Ectodermal cell (in vitro differentiated cells): ENCODE data around the gene NPSR1.

ENCODE experiments used
- H3K27ac ChIP-seq: 2 replicates; pipeline ENCODE4 v1.7.0; 2013; ENCODE audit warnings: mild to moderate bottlenecking, low read depth, low read length; ENCODE audit not compliant: insufficient read depth, poor library complexity, severe bottlenecking
- H3K27me3 ChIP-seq: 2 replicates; pipeline ENCODE4 v1.7.0; 2013; ENCODE audit warnings: mild to moderate bottlenecking, low read length; ENCODE audit not compliant: insufficient read depth, control insufficient read depth, poor library complexity, severe bottlenecking
- H3K36me3 ChIP-seq: one replicate; pipeline ENCODE4 v1.7.0; 2013; ENCODE audit warnings: low read length; ENCODE audit not compliant: control insufficient read depth, insufficient read depth
- H3K4me1 ChIP-seq: one replicate; pipeline ENCODE4 v1.7.0; 2013; ENCODE audit warnings: low read length; ENCODE audit not compliant: control insufficient read depth, insufficient read depth
- H3K4me3 ChIP-seq: 2 replicates; pipeline ENCODE4 v1.7.0; 2013; ENCODE audit warnings: low read depth, low read length, control low read depth; ENCODE audit not compliant: insufficient read depth
- H3K9me3 ChIP-seq: 2 replicates; pipeline ENCODE4 v1.7.0; 2013; ENCODE audit warnings: mild to moderate bottlenecking, low read length, moderate library complexity; ENCODE audit not compliant: control insufficient read depth
- WGBS, 2 experiments: methylation state at CpG; one replicate each; pipeline ENCODE4 v1.1.7; 2013; ENCODE audit warnings: missing lambda C conversion rate in 2 of 2; 5-methylcytosine and 5-hydroxymethylcytosine counted together

NPSR1 gene

GRCh38 chr7:34840176-34840785, 182.3 kb downstream of the NPSR1 start:
- WGBS, 2 experiments, result 92% methylated on average over 5 of the region's 5 CpGs
- Histone ChIP-seq H3K27me3 (no peaks in the 10 kb centered on the region), H3K36me3 (no peaks in the 10 kb centered on the region), H3K9me3 (no peaks in the 10 kb centered on the region), H3K4me3 (no peak overlapping the region), H3K27ac (no peak overlapping the region), H3K4me1 (peaks cover 22% of the 10 kb centered on the region)

DNA sequence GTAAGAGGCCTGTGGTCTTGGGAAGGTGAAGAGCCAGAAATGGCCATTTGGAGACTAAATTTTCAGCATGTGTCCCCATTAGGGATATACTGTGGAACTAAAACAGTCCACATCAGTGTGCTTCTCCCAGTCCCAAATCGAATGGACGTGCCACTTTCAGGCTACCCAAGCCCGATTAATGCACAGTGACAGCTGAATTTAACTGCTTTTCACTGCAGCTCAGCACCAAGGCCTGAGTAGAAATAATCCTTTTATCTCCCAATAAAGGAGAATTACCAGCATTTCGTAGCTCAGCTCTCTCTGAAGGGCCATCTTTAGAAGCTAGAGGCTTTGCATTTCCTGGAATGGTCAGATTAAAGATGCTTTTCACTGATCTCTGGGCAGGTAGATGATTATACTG, 183.3 kb downstream of the NPSR1 start:
- Histone ChIP-seq H3K4me3 (no peak overlapping the region), H3K4me1 (peaks cover 30% of the 10 kb centered on the region), H3K27me3 (no peaks in the 10 kb centered on the region), H3K36me3 (no peaks in the 10 kb centered on the region), H3K27ac (peak overlapping the region; percentile 73), H3K9me3 (no peaks in the 10 kb centered on the region)
- WGBS, 2 experiments, result 66 to 71% methylated on average over 4 of the region's 4 CpGs

- no peak overlapping the region for H3K4me3 ChIP-seq
- no peak overlapping the region for H3K27ac ChIP-seq
- WGBS, 2 experiments, result 92 to 98% methylated on average over 6 of the region's 6 CpGs
- H3K4me1 ChIP-seq, result peaks cover 30% of the 10 kb centered on the region
- H3K27me3 ChIP-seq, result no peaks in the 10 kb centered on the region
- no peaks in the 10 kb centered on the region for H3K36me3 ChIP-seq
- no peaks in the 10 kb centered on the region for H3K9me3 ChIP-seq
These were observed 184.8 kb downstream of the NPSR1 start for GRCh38 chr7:34842782-34843181.

- Histone ChIP-seq H3K27ac (no peak overlapping the region), H3K4me3 (no peak overlapping the region), H3K36me3 (no peaks in the 10 kb centered on the region), H3K9me3 (no peaks in the 10 kb centered on the region), H3K27me3 (no peaks in the 10 kb centered on the region), H3K4me1 (peaks cover 30% of the 10 kb centered on the region)
- WGBS, 2 experiments, result 88 to 100% methylated on average over 1 of the region's 1 CpG
These were observed 186.4 kb downstream of the NPSR1 start for GRCh38 chr7:34844406-34844805.

DNA sequence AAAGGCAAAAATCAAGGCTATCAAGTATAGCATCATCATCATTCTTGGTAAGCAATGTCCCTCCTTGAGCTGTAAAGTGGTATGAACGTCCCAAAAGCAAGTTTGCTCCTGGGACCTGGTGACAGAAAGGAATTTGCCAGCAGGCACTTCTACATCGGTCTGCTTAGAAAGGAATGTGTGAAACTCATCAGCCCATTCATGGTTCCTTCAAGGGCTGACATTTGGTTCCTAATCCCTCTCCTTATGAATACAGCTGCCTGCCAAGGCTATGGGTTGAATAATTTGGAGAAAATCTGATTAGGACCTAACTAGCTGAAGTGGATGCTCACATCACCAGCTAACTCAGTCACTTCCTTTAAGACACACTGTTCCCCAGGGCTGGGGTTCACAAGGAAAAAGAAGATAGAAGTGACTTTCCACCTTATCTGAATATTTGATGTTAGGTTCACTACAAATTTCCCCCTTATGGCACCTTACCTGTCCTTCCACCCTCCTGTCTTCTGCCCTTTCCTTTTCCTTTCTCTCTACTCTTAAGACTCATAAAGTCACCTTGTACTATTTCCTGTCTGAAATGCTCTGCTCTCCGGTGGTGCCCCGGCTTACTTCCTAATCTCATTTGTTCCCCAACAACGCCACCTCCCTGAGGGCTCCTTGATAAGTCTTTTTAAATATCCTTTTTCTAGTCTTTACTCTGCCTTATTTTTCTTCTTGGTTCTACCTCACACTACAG, 187.1 kb downstream of the NPSR1 start:
- Histone ChIP-seq H3K27me3 (no peaks in the 10 kb centered on the region), H3K9me3 (no peaks in the 10 kb centered on the region), H3K4me1 (peaks cover 30% of the 10 kb centered on the region), H3K4me3 (no peak overlapping the region), H3K27ac (no peak overlapping the region), H3K36me3 (no peaks in the 10 kb centered on the region)
- WGBS, 2 experiments, result 60 to 63% methylated on average over 5 of the region's 5 CpGs

DNA sequence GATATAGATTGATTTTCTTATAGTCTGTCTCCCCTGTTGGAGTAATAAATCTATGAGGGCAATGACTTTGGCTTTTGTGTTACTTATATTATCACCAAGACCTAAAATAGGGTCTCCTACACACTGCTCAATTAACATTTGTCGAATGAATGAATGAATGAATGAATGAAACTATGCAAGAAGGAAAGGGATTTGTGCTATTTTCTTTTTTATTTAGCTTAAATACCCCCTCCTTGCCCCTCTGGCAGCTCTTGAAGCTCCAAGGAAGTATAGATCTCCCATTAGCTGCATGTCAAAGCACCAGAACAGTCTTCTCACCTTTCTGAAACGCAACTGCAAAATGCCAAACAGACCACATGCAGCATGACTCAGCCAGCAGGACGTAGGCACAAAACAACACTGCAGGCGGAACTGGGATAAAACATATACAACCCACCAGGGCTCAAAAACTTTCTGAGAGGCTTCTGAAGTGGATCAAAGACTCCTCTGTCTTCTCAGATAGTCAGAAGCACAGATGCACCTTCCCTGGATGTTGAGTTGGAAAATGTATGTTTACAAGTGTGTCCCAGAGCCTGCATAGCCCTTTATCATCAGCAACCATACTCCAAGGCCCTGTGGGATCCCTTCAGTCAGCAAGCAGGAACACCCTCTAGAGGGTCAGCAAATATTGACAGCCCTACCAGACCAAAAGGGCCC, 187.8 kb downstream of the NPSR1 start:
- H3K36me3 ChIP-seq, result no peaks in the 10 kb centered on the region
- H3K27ac ChIP-seq, result no peak overlapping the region
- peaks cover 24% of the 10 kb centered on the region for H3K4me1 ChIP-seq
- 73 to 74% methylated on average over 3 of the region's 4 CpGs for WGBS, 2 experiments
- H3K9me3 ChIP-seq, result no peaks in the 10 kb centered on the region
- H3K27me3 ChIP-seq, result no peaks in the 10 kb centered on the region
- H3K4me3 ChIP-seq, result no peak overlapping the region

- WGBS, 2 experiments, result 93 to 97% methylated on average over 5 of the region's 5 CpGs
- H3K27ac ChIP-seq, result no peak overlapping the region
- peaks cover 21% of the 10 kb centered on the region for H3K4me1 ChIP-seq
- no peaks in the 10 kb centered on the region for H3K27me3 ChIP-seq
- H3K36me3 ChIP-seq, result no peaks in the 10 kb centered on the region
- no peaks in the 10 kb centered on the region for H3K9me3 ChIP-seq
- no peak overlapping the region for H3K4me3 ChIP-seq
These were observed 189.0 kb downstream of the NPSR1 start for GRCh38 chr7:34846976-34847375.

- Histone ChIP-seq H3K36me3 (no peaks in the 10 kb centered on the region), H3K9me3 (no peaks in the 10 kb centered on the region), H3K4me1 (peaks cover 16% of the 10 kb centered on the region), H3K4me3 (no peak overlapping the region), H3K27me3 (no peaks in the 10 kb centered on the region), H3K27ac (no peak overlapping the region)
- 96 to 97% methylated on average over 1 of the region's 1 CpG for WGBS, 2 experiments
These were observed 190.7 kb downstream of the NPSR1 start for GRCh38 chr7:34848670-34849069.

DNA sequence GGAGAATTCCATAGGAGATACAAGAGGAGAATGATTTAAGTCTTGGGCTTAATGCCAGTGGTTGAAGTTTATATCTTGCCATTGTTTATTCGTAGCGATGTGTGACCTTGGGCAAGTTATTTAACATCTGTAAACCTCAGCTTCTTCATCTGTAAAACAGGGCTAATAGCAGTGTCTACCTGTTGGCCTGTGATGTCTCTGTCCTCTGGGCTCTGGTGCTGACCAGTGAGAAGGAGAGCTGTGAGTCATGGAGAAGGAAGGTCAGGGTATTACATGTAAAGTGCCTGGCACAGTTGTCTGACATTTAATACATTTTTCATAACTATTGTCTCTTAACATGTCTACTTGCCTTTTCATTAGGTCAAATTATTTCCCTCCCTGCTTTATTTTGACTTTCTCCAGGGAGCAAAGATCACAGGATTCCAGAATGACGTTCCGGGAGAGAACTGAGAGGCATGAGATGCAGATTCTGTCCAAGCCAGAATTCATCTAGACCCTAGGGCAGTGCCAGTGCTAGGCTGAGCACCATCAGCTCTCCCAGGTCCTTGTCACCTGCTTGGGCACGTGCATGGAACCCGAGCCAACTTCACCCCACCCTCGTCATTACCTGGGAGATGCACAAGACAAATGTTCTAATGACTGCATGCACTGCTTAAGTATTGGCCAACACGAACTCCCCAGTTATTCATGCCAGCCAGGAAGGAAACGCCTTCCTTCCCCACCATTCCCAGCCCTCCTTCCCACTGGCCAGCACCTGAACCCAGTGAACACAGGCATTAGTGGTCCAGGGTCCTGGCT, 191.3 kb downstream of the NPSR1 start:
- H3K4me1 ChIP-seq, result peaks cover 16% of the 10 kb centered on the region
- H3K27ac ChIP-seq, result no peak overlapping the region
- no peaks in the 10 kb centered on the region for H3K9me3 ChIP-seq
- WGBS, 2 experiments, result 95% methylated on average over 9 of the region's 9 CpGs
- H3K36me3 ChIP-seq, result no peaks in the 10 kb centered on the region
- H3K4me3 ChIP-seq, result no peak overlapping the region
- H3K27me3 ChIP-seq, result no peaks in the 10 kb centered on the region

DNA sequence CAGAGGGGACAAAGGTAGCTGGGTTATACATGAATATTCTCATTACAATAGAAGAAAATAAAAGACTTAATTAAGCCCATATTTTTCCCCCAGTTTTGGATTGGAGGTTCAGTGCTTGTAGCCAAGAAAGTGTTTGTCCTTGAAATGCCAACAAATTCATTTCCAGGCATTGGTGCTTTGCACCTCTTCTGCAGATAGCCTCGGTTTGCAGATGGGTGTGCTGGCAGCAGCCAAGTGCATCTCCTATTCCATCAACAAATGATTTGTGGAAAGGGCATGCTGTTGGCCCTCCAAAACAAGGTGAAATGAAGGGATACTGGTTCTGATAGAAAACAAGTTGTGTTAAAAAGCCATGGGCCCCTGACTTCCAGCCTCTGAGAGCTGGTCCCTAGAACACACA, 192.0 kb downstream of the NPSR1 start:
- WGBS, 2 experiments, result 100% methylated on average over 1 of the region's 1 CpG
- H3K9me3 ChIP-seq, result no peaks in the 10 kb centered on the region

More for the DNA sequence above, 192.0 kb downstream of the NPSR1 start:
- H3K4me3 ChIP-seq, result no peak overlapping the region
- H3K36me3 ChIP-seq, result no peaks in the 10 kb centered on the region
- no peak overlapping the region for H3K27ac ChIP-seq
- peaks cover 11% of the 10 kb centered on the region for H3K4me1 ChIP-seq
- H3K27me3 ChIP-seq, result no peaks in the 10 kb centered on the region
